Measurements from ENCODE around the gene GFPT2. TPM values are rescaled to one million over a fixed set of nuclear protein-coding genes. Genes with fewer than 3 reads are reported as not detected.

Gene GFPT2
- total RNA-seq, 2 experiments from 2014 or later, result not detected

DNA sequence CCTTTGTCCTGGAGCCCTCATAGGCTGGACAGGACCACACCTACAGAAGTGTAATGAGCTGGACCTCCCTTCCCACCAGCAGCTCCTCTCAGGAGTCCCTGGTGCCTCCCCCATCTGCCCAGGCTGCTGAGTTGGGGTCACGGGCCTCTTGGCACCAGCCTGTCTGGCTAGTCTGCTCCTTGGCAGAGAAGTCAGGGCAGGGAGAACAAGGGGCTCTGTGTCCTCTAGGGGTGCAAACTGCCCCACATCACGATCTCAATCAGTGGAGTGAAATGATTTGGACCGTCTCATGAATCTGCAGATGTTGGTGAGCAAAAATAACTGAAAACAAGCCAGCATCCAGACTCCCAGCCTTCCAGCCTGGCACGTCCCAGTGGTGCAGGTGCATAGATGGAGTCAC is 14.9 kb upstream of the GFPT2 start:
- POLR2A ChIA-PET, result no interaction called here
- Histone ChIP-seq H3K9me2 (ENCODE audit: insufficient read depth, low read length) (no peaks in the 10 kb centered on the region), H3K4me3 (ENCODE audit: low read depth, low read length, poor library complexity, severe bottlenecking) (no peak overlapping the region), H4K20me1 (ENCODE audit: insufficient read depth, low read length) (no peaks in the 10 kb centered on the region), H3K27ac (ENCODE audit: low read depth, low read length, poor library complexity, severe bottlenecking) (no peak overlapping the region), H3K36me3 (ENCODE audit: insufficient read depth, low read length) (no peaks in the 10 kb centered on the region), H3K79me2 (ENCODE audit: insufficient read depth, low read depth, low read length) (no peaks in the 10 kb centered on the region), H3K4me1 (ENCODE audit: insufficient read depth, low read length, poor library complexity, severe bottlenecking) (no peaks in the 10 kb centered on the region), H3K9me3 (ENCODE audit: low read length) (no peaks in the 10 kb centered on the region), H3K4me2 (ENCODE audit: low read length) (no peak overlapping the region), H2AFZ (ENCODE audit: low read length) (no peak overlapping the region)
- BruUV-seq (replicated peaks), result no TSS peak
- DNase-seq (ENCODE audit: low spot score), result no peak
- CTCF ChIA-PET (ENCODE audit: unreplicated experiment), result no interaction called here
- TF ChIP-seq, protein P1, sequence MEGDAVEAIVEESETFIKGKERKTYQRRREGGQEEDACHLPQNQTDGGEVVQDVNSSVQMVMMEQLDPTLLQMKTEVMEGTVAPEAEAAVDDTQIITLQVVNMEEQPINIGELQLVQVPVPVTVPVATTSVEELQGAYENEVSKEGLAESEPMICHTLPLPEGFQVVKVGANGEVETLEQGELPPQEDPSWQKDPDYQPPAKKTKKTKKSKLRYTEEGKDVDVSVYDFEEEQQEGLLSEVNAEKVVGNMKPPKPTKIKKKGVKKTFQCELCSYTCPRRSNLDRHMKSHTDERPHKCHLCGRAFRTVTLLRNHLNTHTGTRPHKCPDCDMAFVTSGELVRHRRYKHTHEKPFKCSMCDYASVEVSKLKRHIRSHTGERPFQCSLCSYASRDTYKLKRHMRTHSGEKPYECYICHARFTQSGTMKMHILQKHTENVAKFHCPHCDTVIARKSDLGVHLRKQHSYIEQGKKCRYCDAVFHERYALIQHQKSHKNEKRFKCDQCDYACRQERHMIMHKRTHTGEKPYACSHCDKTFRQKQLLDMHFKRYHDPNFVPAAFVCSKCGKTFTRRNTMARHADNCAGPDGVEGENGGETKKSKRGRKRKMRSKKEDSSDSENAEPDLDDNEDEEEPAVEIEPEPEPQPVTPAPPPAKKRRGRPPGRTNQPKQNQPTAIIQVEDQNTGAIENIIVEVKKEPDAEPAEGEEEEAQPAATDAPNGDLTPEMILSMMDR (conservative IDR thresholded peaks at IDR 0.05; ENCODE audit: low read length), result no peak
- TF ChIP-seq EZH2phosphoT487 (IDR thresholded peaks at IDR 0.05; ENCODE audit: borderline replicate concordance, low read depth, low read length), result no peak
- intact Hi-C loops (cut with micrococcal nuclease; ENCODE audit: unreplicated experiment), result no loop called here

DNA sequence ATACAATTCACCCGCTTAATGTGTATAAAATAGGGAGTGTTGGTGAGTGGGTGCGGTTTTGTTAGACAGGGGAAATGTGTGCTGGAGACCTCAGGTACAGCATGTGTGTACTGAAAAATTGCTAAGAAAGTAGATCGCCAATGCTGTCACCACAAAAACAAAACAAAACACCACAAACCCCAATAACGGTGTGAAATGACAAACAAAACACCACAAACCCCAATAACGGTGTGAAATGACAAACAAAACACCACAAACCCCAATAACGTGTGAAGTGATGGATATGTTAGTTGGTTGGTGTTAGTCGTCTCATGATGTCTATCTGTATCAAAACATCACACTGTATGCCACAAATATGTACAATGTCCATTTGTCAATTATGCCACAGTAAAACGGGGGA is 14.2 kb upstream of the GFPT2 start:
- intact Hi-C loops (cut with micrococcal nuclease; ENCODE audit: unreplicated experiment), result no loop called here
- CTCF ChIA-PET (ENCODE audit: unreplicated experiment), result no interaction called here
- H3K9me2 ChIP-seq (ENCODE audit: insufficient read depth, low read length), result no peaks in the 10 kb centered on the region
- no peaks in the 10 kb centered on the region for H4K20me1 ChIP-seq (ENCODE audit: insufficient read depth, low read length)
- H3K4me3 ChIP-seq (ENCODE audit: low read depth, low read length, poor library complexity, severe bottlenecking), result no peak overlapping the region
- no peaks in the 10 kb centered on the region for H3K79me2 ChIP-seq (ENCODE audit: insufficient read depth, low read depth, low read length)
- no peak for DNase-seq (ENCODE audit: low spot score)
- no peaks in the 10 kb centered on the region for H3K36me3 ChIP-seq (ENCODE audit: insufficient read depth, low read length)
- no peak overlapping the region for H3K4me2 ChIP-seq (ENCODE audit: low read length)
- no peaks in the 10 kb centered on the region for H3K9me3 ChIP-seq (ENCODE audit: low read length)
- H2AFZ ChIP-seq (ENCODE audit: low read length), result no peak overlapping the region
- POLR2A ChIA-PET, result no interaction called here
- BruUV-seq (replicated peaks), result no TSS peak
- H3K27ac ChIP-seq (ENCODE audit: low read depth, low read length, poor library complexity, severe bottlenecking), result no peak overlapping the region
- no peaks in the 10 kb centered on the region for H3K4me1 ChIP-seq (ENCODE audit: insufficient read depth, low read length, poor library complexity, severe bottlenecking)
- TF ChIP-seq, protein P1 (conservative IDR thresholded peaks at IDR 0.05; ENCODE audit: low read length), result no peak
- TF ChIP-seq EZH2phosphoT487 (IDR thresholded peaks at IDR 0.05; ENCODE audit: borderline replicate concordance, low read depth, low read length), result no peak

DNA sequence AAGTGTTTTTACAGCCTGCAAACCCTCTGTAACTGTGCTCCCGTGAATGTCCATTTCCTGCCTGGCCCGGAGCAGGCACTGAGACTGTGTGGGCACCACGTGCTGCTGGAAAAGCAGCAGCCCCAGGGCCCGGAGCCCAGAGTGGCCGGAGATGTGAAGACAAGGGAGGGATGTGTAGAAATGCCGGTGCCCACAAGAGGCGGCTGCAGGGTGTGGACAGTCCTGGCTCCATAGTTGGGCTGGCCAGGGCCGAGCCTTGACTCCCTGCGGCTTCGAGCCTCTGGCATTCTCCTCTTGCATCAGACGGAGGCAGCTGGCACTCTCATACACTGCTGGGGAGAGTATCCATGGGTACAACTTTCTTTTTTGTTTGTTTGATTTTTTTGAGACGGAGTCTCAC is 13.2 kb upstream of the GFPT2 start:
- no peak overlapping the region for H3K4me3 ChIP-seq (ENCODE audit: low read depth, low read length, poor library complexity, severe bottlenecking)
- no peak for TF ChIP-seq EZH2phosphoT487 (IDR thresholded peaks at IDR 0.05; ENCODE audit: borderline replicate concordance, low read depth, low read length)
- TF ChIP-seq, protein P1 (conservative IDR thresholded peaks at IDR 0.05; ENCODE audit: low read length), result no peak
- H3K4me1 ChIP-seq (ENCODE audit: insufficient read depth, low read length, poor library complexity, severe bottlenecking), result no peaks in the 10 kb centered on the region
- no peaks in the 10 kb centered on the region for H3K36me3 ChIP-seq (ENCODE audit: insufficient read depth, low read length)
- no TSS peak for BruUV-seq (replicated peaks)
- H3K9me2 ChIP-seq (ENCODE audit: insufficient read depth, low read length), result no peaks in the 10 kb centered on the region
- H3K4me2 ChIP-seq (ENCODE audit: low read length), result no peak overlapping the region
- H2AFZ ChIP-seq (ENCODE audit: low read length), result no peak overlapping the region
- POLR2A ChIA-PET, result no interaction called here
- no peaks in the 10 kb centered on the region for H3K79me2 ChIP-seq (ENCODE audit: insufficient read depth, low read depth, low read length)
- CTCF ChIA-PET (ENCODE audit: unreplicated experiment), result no interaction called here
- H4K20me1 ChIP-seq (ENCODE audit: insufficient read depth, low read length), result no peaks in the 10 kb centered on the region
- no peak for DNase-seq (ENCODE audit: low spot score)
- intact Hi-C loops (cut with micrococcal nuclease; ENCODE audit: unreplicated experiment), result no loop called here
- no peaks in the 10 kb centered on the region for H3K9me3 ChIP-seq (ENCODE audit: low read length)
- H3K27ac ChIP-seq (ENCODE audit: low read depth, low read length, poor library complexity, severe bottlenecking), result no peak overlapping the region
